Right ventricle myocardium inferior (tissue), 1 donor: ENCODE data around the gene PPM1D. TPM values are rescaled to one million over a fixed set of nuclear protein-coding genes. Genes with fewer than 3 reads are reported as not detected.
"Not testable (repeated sequence)": the region's sequence is repeated elsewhere in the genome, so short reads cannot be mapped to it uniquely, and the experiment has no call there.

Source experiments
- ATAC-seq: fragments of 200-7000 bp; cut with Tn5 transposase; one replicate; pipeline ENCODE4 v1.9.1; 2020; ENCODE audit warnings: mild to moderate bottlenecking, moderate library complexity
- DNase-seq: peaks from one replicate; pipeline ENCODE4 v3.0.0; 2021; ENCODE audit errors: missing footprints
- intact Hi-C: fragments of 100-400 bp; cut with DNase I; formaldehyde crosslinking; loops from one replicate; pipeline ENCODE4 v1.11.0; 2022
- total RNA-seq: library from RNA; stranded (reverse); fragmentation: NEBNext Ultra II Directional; extraction: Animal tissue kit (Norgen Biotek cat#: 25700); gene quantifications from one replicate; pipeline ENCODE4 v1.2.1, GENCODE V29; 2021
- donor health status: DM: no; HTN: yes; CAD: no; lungs with severe emphysema.

The PPM1D gene
- total RNA-seq, 1 donor from 2014 or later: 7.4 TPM

DNA sequence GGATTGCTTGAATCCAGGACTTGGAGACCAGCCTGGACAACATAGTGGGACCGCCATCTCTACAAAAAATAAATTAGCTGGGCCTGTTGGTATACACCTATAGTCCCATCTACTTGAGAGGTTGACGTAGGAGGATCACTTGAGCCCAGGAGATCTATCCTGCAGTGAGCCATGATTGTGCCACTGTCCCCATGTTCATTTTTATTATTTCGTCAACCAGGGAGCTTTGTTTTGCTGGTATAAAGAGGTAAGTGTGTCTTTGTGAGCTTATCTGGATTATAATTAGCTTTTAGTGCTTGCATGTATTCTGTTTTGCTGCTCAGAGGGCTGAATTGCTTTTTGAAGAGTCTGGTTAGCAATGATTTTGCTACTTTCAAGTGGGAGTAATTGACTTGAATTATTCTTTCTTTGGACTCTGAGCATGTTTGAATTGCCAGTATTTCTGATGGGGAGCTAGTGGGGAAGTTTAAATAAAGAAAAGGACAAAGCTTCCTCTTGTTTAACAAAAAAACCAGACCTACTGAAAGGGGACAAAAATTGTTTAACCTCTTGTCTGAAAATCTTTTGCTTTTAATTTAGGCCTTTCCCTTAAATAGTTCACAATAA lies 46.0 kb downstream of the PPM1D start:
- DNase-seq: no peak
- no peak for ATAC-seq
- intact Hi-C loops: no loop called here

DNA sequence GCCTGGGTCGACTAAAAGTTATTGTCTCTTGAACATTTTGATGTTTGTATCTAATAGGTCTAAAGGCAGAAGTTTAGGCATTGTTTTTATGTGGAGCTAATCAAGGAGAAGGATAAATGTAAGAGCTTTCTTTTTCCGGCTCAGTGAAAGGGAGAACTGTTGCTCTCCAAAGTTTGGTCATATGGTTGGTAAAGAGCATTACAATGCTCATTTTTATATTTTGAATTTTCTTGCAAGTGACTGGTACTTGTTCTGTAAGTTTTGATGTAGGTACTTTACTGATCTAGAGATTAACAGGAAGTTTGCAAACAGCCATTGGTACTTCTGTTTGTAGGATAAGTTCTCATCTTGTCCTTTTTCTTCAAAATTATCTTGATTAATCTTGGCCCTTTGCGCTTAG lies 46.7 kb downstream of the PPM1D start:
- ATAC-seq (no peak), DNase-seq (no peak)
- intact Hi-C loops: no loop called here

DNA sequence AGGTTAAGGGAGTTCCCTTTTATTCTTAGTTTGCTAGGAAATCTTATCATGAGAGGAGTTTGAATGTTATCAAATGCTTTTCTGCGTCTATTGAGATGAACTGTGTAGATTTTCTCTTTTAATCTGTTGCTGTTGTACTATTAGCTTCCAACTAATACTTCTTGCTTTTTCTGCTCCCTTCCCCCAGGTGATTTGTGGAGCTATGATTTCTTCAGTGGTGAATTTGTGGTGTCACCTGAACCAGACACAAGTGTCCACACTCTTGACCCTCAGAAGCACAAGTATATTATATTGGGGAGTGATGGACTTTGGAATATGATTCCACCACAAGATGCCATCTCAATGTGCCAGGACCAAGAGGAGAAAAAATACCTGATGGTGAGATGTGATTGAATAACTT lies 47.7 kb downstream of the PPM1D start:
- ATAC-seq (no peak), DNase-seq (no peak)
- intact Hi-C loops: no loop called here

DNA sequence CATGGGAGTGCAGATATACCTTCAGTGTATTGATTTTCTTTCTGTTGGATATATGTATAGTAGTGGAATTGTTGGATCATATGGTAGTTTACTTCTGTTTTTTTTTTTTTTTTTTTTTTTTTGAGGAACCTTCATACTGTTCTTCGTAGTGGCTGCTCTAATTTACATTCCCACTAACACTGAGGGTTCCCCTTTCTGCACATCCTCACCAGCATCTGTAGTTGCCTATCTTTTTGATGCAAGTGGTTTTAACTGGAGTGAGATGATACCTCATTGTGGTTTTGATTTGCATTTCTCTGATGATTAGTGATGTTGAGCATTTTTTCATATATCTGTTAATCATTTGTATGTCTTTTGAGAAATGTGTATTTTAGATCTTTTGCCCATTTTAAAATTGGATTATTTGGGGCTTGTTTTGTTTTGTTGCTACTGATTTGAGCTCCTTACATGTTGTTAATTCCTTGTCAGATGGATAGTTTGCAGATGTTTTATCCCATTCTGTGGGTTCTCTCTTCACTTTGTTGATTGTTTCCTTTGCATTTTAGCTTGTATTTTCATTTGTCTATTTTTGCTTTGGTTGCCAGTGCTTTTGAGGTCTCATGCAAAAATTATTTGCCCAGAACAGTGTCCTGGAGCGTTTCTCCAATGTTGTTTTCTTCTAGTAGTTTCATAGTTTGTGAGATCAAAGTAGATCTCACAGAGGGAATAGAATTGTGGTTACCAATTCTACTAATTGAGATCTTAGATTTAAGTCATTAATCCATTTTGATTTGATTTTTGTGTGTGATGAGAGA lies 52.7 kb downstream of the PPM1D start:
- ATAC-seq: no peak
- intact Hi-C loops: no loop called here

DNA sequence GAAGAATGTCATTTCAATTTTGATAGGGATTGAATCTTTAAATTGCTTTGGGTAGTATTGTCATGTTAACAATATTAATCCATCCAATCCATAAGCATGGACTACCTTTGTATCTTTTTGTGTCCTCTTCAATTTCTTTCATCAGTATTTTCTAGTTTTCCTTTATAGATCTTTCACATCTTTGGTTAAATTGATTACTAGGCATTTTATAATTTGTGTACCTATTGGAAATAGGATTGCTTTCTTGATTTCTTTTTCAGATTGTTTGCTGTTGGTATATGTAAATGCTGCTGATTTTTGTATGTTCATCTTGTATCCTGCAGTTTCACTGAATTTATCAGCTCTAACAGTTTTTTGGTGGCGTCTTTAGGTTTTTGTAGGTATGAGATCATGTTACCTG lies 53.6 kb downstream of the PPM1D start:
- ATAC-seq (no peak), DNase-seq (no peak)
- intact Hi-C loops: no loop called here

More for the DNA sequence above, 52.7 kb downstream of the PPM1D start:
- no peak for DNase-seq

DNA sequence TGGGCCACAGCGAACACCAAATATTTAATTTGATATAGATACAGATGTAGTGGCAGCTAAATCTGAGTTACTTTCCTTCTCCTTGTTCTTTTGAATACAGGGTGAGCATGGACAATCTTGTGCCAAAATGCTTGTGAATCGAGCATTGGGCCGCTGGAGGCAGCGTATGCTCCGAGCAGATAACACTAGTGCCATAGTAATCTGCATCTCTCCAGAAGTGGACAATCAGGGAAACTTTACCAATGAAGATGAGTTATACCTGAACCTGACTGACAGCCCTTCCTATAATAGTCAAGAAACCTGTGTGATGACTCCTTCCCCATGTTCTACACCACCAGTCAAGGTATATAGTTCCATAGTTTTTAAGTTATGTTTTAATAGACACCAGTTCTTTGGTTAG lies 56.5 kb downstream of the PPM1D start:
- DNase-seq (no peak), ATAC-seq (no peak)
- intact Hi-C loops: no loop called here

DNA sequence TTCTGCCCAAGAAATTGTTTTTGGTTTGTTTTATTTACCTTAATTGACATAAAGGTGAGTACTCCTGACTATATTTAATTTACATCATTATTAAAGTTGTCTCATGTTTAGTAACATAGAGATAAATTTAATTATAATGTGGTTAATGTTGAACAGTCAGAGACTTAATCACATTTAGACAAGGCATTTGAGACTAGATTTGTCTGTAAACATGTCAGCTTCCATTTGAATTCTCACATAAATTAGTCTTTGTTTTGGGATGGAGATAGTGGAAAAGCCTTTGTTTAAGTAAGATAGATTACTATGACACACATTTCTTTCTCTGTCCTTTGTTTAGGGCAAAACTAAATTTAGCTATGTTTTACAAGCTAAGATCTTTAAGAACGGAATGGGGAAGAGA lies 59.2 kb downstream of the PPM1D start:
- no peak for DNase-seq
- intact Hi-C loops: no loop called here
- ATAC-seq: no peak

DNA sequence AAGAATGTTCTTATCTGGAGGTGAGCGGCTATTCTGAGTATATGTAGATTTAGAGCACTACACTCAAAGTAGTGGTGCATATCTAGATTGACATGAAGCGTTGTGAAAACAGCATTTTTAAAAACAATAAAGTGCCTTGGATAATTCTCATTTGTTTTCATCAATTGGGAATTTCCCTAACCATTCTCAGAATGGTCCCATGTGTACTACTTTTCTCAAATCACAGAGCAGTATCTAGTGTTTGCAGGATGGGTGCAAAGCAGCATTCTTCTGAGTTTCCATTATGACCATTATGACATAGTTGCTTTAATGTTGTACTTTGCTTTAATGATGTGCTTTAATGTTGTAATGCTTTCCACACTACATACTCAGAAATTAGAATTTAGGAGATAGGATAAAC lies 61.5 kb downstream of the PPM1D start:
- ATAC-seq (no peak), DNase-seq (no peak)
- intact Hi-C loops: no loop called here

DNA sequence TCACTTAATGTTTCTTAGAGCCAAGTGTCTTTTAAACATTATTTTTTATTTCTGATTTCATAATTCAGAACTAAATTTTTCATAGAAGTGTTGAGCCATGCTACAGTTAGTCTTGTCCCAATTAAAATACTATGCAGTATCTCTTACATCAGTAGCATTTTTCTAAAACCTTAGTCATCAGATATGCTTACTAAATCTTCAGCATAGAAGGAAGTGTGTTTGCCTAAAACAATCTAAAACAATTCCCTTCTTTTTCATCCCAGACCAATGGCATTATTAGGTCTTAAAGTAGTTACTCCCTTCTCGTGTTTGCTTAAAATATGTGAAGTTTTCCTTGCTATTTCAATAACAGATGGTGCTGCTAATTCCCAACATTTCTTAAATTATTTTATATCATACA lies 64.0 kb downstream of the PPM1D start:
- ATAC-seq (no peak), DNase-seq (no peak)
- intact Hi-C loops: no loop called here

DNA sequence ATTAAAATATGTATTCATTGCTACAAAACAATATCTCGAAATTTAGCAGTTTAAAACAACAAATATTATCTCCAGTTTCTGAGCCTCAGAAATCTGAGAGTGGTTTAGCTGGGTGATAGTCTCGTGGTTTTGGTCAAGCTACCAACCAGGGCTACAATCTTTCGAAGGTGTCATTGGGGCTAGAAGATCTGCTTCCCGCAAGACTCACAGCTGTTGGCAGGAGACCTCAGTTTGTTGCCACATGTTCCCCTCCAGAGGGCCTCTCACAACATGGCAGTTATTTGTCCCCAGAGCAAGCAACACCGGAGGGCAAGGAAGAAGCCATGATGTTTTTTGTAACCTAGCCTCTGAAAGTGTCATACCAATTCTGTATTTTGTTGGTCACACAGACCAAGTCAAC lies 65.6 kb downstream of the PPM1D start:
- intact Hi-C loops: no loop called here
- no peak for ATAC-seq
- no peak for DNase-seq

DNA sequence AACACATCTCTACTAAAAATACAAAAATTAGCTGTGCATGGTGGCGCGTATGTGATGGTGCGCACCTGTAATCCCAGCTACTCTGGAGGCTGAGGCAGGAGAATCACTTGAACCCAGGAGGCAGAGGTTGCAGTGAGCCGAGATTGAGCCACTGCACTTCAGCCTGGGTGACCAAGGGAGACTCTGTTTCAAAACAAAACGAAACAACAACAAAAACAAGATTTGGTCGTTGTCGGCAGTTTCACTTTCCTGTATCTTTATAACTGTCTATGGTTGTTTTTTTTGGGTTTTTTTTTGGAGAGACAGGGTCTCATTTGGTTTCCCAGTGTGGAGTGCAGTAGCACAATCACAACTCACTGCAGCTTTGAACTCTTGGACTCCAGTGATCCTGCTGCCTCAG lies 68.7 kb downstream of the PPM1D start:
- intact Hi-C loops, ATAC-seq, DNase-seq: not testable (repeated sequence)

DNA sequence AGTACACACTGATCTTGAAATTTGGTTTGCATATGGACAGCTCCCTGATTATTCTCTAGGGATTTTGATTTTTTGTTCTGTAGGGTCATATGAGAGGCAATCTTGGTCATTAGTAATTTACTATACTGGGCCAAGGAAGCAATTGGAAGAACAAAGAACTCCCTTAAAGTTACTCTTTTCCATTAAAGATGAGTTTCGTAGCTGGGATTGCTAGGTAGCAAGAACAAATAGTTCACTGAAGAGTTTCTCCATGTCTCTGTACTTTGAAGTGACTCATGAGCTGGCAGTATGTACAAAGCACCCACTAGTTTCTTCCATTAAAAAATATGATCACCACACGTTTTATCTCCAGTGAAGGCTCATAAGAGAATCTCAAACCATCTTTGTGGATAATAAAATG lies 71.5 kb downstream of the PPM1D start:
- DNase-seq: no peak
- ATAC-seq: no peak

DNA sequence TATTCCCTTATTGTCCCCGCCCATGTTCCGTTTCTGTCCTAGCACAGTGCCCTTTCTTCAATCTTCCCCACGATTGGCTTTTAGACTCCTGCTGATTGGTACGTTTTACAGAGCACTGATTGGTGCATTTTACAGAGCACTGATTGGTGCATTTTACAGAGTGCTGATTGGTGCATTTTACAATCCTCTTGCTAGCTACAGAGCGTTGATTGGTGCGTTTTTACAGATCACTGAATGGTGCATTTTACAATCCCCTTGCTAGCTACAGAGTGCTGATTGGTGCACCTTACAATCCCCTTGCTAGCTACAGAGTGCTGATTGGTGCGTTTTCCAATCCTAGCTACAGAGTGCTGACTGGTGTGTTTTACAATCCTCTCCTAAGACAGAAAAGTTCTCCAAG lies 74.6 kb downstream of the PPM1D start:
- DNase-seq, ATAC-seq, intact Hi-C loops: not testable (repeated sequence)

More for the DNA sequence above, 71.5 kb downstream of the PPM1D start:
- intact Hi-C loops: no loop called here

DNA sequence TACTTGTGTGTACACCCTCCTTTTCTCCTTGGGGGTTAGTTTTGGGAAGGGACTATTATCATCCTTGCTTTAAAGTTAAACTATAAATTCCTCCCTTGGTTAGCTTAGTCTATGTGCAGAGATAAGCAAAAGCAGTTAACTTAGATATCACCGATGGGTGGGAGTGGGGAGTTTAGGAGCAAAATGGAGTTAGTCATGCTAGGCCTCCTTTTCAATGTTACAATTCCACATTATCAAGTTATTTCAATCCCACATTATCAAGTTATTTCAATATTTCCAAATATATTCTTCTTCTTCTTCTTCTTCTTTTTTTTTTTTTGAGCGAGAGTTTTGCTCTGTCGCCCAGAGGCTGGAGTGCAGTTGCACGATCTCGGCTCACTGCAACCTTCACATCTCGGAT lies 76.0 kb downstream of the PPM1D start:
- no peak for ATAC-seq
- intact Hi-C loops: loop anchor here (2.0 kb wide), 1 partner anchor 75 kb away; the partner anchor contains the start of gene PPM1D
- DNase-seq: no peak

DNA sequence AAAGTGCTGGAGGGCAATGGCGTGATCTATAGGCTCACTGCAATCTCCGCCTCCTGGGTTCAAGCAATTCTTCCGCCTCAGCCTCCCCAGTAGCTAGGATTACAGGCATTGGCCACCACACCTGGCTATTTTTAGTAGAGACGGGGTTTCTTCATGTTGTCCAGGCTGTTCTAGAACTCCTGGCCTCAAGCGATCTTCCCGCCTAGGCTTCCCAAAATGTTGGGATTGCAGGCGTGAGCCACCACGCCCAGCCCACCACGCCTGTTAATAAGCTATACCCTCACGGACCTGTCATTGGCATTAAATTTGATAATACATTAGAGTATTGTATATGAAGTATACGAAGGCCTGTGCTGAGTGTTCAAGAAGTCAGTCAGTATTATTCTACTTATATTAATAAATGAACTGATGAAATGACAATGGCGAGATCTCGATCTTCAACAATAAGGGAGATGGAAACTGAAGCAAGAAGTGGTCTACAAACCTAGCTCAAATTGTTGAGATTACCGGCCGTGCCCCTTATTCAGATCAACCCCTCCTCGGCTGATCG lies 76.8 kb downstream of the PPM1D start:
- ATAC-seq (no peak), DNase-seq (no peak)
- intact Hi-C loops: loop anchor here (2.0 kb wide), 1 partner anchor 76 kb away; the partner anchor contains the start of gene PPM1D

DNA sequence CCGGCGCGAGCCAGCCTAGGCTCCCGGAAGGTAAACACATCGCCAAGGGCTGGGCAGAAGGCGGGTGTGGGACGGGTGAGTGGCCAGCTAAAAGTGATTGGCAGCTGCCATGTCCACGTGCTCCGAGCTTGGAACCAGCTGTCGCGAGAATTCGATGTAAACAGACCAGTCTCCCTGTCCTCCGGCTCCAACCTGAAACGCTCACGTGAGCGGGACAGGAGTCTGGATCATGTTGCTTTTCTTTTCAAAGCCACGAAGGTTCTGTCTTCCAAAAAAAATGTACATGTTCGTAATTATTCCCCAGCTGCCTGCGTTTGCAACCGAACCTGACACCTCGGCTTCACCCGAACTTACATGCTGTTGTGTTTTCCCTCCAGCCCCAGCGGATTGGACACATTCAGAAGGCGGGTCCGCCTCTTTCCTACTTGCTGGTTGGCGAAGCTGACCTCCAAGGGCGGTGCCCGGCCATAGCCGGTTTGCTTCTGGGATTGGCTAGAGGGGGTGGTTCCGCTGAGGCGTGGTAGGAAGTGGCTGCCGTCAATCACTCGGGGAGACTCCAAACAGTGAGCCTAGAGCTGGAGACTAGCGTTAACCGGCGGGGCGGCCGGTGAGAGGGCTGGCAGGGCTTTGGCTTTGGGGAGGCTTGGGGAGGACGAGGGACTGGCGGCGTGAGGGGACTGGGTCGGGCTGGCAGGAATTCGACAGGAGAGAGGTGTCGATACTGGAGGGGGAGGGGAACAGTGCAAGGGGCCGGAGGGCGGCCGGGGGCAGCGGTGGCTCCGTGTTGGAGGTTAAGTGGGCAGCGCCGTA lies 77.5 kb downstream of the PPM1D start, which contains the start of gene BCAS3:
Gene BCAS3, plus strand, starts transcription at position 544 of the 810 bp plus-strand sequence.
- peak; percentile 99 for ATAC-seq
- intact Hi-C loops: loop anchor here (2.0 kb wide), 1 partner anchor 77 kb away; the partner anchor contains the start of gene PPM1D
- peak; percentile 98 for DNase-seq

DNA sequence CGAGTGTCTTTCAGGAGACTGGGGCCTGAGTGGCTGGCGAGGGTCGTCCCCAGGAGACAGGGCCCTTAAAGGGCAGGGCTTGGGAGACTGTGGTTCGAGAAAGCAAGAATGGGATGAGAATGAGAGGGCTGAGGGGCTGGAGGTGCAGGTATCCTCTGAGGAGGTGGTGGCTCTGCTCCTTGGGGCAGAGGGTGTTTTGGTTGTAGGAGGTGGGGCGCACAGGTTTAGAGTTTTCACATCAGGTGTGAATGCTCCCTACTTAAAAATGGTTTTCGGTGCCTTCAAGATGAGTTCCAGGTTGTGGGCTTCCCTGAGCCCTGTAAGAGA lies 78.1 kb downstream of the PPM1D start:
- no peak for DNase-seq
- ATAC-seq: no peak
- intact Hi-C loops: no loop called here

DNA sequence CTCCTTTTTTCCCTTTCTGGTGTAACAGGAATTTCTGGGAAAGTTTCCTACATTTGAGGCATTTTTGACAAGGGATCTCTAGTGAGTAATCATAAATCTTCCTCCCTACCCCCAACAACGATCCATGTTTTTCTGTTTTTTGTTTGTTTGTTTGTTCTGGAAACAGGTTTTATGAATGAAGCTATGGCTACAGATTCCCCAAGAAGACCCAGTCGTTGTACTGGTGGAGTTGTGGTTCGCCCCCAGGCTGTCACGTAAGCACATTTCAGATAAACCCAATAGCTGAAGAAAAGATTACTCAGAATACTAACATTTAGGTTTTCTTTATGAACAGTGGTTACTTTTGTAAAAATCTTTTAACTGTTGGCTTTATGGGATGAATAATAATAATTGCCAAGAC lies 79.3 kb downstream of the PPM1D start:
- intact Hi-C loops: no loop called here
- no peak for DNase-seq
- no peak for ATAC-seq

DNA sequence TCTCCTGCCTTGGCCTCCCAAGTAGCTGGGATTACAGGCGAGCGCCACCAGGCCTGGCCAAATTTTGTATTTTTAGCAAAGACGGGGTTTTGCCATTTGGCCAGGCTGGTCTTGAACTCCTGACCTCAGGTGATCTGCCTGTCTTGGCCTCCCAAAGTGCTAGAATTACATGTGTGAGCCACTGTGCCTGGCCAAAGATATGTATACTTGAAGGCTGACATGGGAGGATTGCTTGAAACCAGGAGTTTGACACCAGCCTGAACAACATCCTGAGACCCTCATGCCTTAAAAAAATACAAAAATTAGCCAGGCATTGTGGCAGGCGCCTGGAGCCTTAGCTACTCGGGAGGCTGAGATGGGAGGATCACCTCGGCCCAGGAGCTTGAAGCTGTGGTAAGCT lies 80.8 kb downstream of the PPM1D start:
- DNase-seq (no peak), ATAC-seq (no peak)
- intact Hi-C loops: no loop called here
